K562 (cell line): Measurements from ENCODE around the gene NMBR. TPM values are rescaled to one million over a fixed set of nuclear protein-coding genes. Genes with fewer than 3 reads are reported as not detected.
A peak's percentile ranks its signal among the peaks of the same experiment; 100 is the strongest.

Experiments used
- DIDO1 ChIP-seq: fragments of 450-650 bp; IDR thresholded peaks from 2 replicates; pipeline ENCODE4 v1.6.1; 2016; ENCODE audit warnings: low read depth, missing biosample characterization, missing genetic modification characterization
- DMBX1 ChIP-seq: fragments of 250-450 bp; sonication (Bioruptor Pico); IDR thresholded peaks from 2 replicates; pipeline ENCODE4 v1.8.0; 2022; ENCODE audit warnings: inconsistent platforms, mild to moderate bottlenecking, moderate library complexity, borderline replicate concordance
- GABPA ChIP-seq: fragments of 200-800 bp; sonication (Bioruptor generic); conservative IDR thresholded peaks from 2 replicates; pipeline ENCODE4 v1.6.1; 2016; ENCODE audit warnings: low read depth, missing genetic modification characterization, missing compliant biosample characterization
- KAT2B ChIP-seq: IDR thresholded peaks from one replicate; pipeline ENCODE4 v1.6.1; 2012; ENCODE audit warnings: low read depth, mild to moderate bottlenecking, control low read depth, inconsistent platforms, low read length, moderate library complexity
- KDM1A ChIP-seq, 2 experiments: fragments of 450-650 bp; IDR thresholded peaks; 2 replicates each; pipeline ENCODE4 v1.6.1; 2016; ENCODE audit warnings: mild to moderate bottlenecking in 2 of 2
- KDM2B ChIP-seq: fragments of 250-450 bp; sonication (Bioruptor Pico); IDR thresholded peaks from 2 replicates; pipeline ENCODE4 v1.8.0; 2021; ENCODE audit warnings: mild to moderate bottlenecking, moderate library complexity
- MTA1 ChIP-seq: fragments of 450-650 bp; IDR thresholded peaks from 2 replicates; pipeline ENCODE4 v1.6.1; 2017; ENCODE audit warnings: borderline replicate concordance
- NCOR1 ChIP-seq: fragments of 450-650 bp; IDR thresholded peaks from 2 replicates; pipeline ENCODE4 v1.6.1; 2016; ENCODE audit warnings: mild to moderate bottlenecking, moderate library complexity
- NFATC3 ChIP-seq: fragments of 450-650 bp; IDR thresholded peaks from 2 replicates; pipeline ENCODE4 v1.6.1; 2017; ENCODE audit warnings: mild to moderate bottlenecking
- PPARD ChIP-seq: fragments of 250-450 bp; sonication (Bioruptor Pico); IDR thresholded peaks from 2 replicates; pipeline ENCODE4 v1.8.0; 2022; ENCODE audit warnings: inconsistent platforms, mild to moderate bottlenecking, moderate library complexity
- SMARCB1 ChIP-seq: IDR thresholded peaks from 2 replicates; pipeline ENCODE4 v1.6.1; 2011; ENCODE audit warnings: improper control_type of control experiment, low read depth; ENCODE audit not compliant: insufficient read length
- TAF9B ChIP-seq: fragments of 450-650 bp; IDR thresholded peaks from 2 replicates; pipeline ENCODE4 v1.6.1; 2018; ENCODE audit warnings: mild to moderate bottlenecking; ENCODE audit not compliant: partially characterized antibody
- ZNF165 ChIP-seq: fragments of 250-450 bp; sonication (Bioruptor Pico); IDR thresholded peaks from 2 replicates; pipeline ENCODE4 v1.4.0; 2020; ENCODE audit warnings: borderline replicate concordance
- ZNF644 ChIP-seq: fragments of 200-800 bp; sonication (Bioruptor generic); IDR thresholded peaks from 2 replicates; pipeline ENCODE4 v1.6.1; 2016; ENCODE audit warnings: low read depth, missing genetic modification characterization, missing compliant biosample characterization
- polyA plus RNA-seq, 8 experiments: library from polyadenylated mRNA; depleted of rRNA in 4 of 8; stranded (reverse) in 5 of 8; unstranded in 3 of 8; fragments of >200 nt; fragmentation: Nextera tagmentation in 2 of 8; fragmentation: Illumina TruSeq in 1 of 8; extraction: Ambion mirVana in 2 of 8; extraction: Trizol in 1 of 8; gene quantifications; 2 replicates each; pipeline versions ENCODE4 v1.2.1 to v1.2.3, GENCODE V29; 2011 to 2014; ENCODE audit warnings: inconsistent platforms in 1 of 8, missing spikeins in 1 of 8
- total RNA-seq, 7 experiments: library from RNA; depleted of rRNA in 6 of 7; stranded (reverse); fragments of >200 nt in 6 of 7; fragmentation: Illumina TruSeq in 2 of 7; extraction: Trizol in 2 of 7; gene quantifications; 2 replicates each; pipeline versions ENCODE4 v1.2.1 to v1.2.3, GENCODE V29; 2011 to 2021; ENCODE audit warnings: low replicate concordance in 1 of 7
- TF ChIP-seq, protein P1 (sequence below): fragments of 450-650 bp; IDR thresholded peaks from 2 replicates; pipeline ENCODE4 v1.6.1; 2018; ENCODE audit warnings: mild to moderate bottlenecking, low read depth; ENCODE audit not compliant: partially characterized antibody
- TF ChIP-seq, protein P2 (sequence below): fragments of 250-450 bp; sonication (Bioruptor Pico); IDR thresholded peaks from 2 replicates; pipeline ENCODE4 v1.8.0; 2021; ENCODE audit warnings: mild to moderate bottlenecking, moderate library complexity
- TF ChIP-seq, protein P3 (sequence below): sonication (generic); formaldehyde crosslinking; IDR thresholded peaks from 2 replicates; pipeline ENCODE4 v1.8.1; 2022; ENCODE audit warnings: missing genetic modification reagents

Gene NMBR
- total and polyA plus RNA-seq, 9 of the 15 experiments (the other 6 are each of a cell fraction or from before 2014, with no cell fraction given) = not detected

DNA sequence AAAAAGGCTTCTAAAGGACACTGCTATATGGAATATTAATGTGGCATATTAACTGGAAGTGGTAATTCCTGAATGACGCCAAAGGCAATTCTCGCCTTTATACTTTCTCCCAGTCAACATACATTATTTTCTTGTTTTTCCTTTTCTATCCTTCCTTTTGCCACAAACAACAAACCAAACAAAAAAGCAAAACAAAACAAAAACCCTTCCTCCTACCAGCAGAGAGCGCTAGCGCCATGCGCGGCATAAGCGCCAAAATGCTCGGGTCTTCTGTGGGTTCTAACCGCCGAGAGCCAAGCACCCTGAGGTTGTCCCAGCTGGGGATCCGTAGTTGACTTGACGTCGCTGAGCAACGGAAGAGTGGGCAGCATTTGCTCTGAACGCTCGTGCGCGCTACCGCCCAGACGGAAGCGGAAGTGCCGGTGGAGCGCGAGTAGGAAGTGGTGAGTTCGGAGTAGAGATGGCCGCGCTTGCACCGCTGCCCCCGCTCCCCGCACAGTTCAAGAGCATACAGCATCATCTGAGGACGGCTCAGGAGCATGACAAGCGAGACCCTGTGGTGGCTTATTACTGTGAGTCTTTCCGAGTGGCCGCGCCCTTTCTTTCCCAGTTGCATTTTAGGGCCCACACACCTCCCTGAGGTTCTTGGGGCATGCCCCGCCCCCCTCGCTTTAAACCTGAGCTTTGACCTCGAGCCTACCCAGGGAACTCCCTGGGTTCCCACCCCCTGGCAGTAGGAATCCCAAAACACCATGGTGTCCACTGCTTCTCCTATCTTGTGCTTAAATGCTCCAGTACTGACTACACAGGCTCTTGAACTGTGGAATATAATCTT, at the start of gene NMBR, which contains the start of gene VTA1 (continued):
- TF ChIP-seq, protein P1, sequence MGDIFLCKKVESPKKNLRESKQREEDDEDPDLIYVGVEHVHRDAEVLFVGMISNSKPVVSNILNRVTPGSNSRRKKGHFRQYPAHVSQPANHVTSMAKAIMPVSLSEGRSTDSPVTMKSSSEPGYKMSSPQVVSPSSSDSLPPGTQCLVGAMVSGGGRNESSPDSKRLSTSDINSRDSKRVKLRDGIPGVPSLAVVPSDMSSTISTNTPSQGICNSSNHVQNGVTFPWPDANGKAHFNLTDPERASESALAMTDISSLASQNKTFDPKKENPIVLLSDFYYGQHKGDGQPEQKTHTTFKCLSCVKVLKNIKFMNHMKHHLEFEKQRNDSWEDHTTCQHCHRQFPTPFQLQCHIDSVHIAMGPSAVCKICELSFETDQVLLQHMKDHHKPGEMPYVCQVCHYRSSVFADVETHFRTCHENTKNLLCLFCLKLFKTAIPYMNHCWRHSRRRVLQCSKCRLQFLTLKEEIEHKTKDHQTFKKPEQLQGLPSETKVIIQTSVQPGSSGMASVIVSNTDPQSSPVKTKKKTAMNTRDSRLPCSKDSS = no peak
- TF ChIP-seq NCOR1 (peak; percentile 47), KAT2B (peak; percentile 35), KDM1A (IDR thresholded peaks at IDR 0.05) (no peak), GABPA (tag) (peak; percentile 97), DIDO1 (tag) (peak; percentile 72; the same call in 1 of the 2 replicates), NFATC3 (no peak; the same call in 1 of the 2 replicates), TAF9B (peak; percentile 76), MTA1 (no peak), KDM2B (CRISPR knock-in tag) (no peak), DMBX1 (CRISPR knock-in tag) (no peak), ZNF644 (tag) (no peak), PPARD (CRISPR knock-in tag) (no peak), ZNF165 (CRISPR knock-in tag) (no peak), SMARCB1 (no peak)
- TF ChIP-seq, protein P2, sequence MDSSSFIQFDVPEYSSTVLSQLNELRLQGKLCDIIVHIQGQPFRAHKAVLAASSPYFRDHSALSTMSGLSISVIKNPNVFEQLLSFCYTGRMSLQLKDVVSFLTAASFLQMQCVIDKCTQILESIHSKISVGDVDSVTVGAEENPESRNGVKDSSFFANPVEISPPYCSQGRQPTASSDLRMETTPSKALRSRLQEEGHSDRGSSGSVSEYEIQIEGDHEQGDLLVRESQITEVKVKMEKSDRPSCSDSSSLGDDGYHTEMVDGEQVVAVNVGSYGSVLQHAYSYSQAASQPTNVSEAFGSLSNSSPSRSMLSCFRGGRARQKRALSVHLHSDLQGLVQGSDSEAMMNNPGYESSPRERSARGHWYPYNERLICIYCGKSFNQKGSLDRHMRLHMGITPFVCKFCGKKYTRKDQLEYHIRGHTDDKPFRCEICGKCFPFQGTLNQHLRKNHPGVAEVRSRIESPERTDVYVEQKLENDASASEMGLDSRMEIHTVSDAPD (CRISPR knock-in tag) = no peak
- TF ChIP-seq, protein P3, sequence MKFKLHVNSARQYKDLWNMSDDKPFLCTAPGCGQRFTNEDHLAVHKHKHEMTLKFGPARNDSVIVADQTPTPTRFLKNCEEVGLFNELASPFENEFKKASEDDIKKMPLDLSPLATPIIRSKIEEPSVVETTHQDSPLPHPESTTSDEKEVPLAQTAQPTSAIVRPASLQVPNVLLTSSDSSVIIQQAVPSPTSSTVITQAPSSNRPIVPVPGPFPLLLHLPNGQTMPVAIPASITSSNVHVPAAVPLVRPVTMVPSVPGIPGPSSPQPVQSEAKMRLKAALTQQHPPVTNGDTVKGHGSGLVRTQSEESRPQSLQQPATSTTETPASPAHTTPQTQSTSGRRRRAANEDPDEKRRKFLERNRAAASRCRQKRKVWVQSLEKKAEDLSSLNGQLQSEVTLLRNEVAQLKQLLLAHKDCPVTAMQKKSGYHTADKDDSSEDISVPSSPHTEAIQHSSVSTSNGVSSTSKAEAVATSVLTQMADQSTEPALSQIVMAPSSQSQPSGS (CRISPR knock-in tag) = no peak
